ENCODE data around the gene C9orf153.

DNA sequence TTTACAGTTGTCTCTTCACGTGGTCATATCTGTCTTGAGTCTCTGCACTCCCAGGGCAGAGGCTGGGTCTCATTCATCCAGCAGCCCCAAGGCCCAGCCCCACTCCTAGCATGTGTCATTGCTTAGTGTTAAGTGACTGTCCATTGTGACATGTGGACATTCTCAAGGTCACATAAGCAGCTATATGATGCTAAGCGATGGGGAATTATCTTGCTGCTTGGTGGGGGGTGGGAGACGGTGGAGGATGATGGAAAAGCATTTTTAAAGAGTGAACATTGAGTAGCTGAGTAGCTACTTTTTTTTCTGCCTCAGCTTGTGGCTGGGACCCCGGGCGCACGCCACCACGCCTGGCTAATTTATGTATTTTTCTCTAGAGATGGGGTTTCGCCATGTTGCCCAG is at the start of gene C9orf153:
- TF ChIP-seq, protein P1, sequence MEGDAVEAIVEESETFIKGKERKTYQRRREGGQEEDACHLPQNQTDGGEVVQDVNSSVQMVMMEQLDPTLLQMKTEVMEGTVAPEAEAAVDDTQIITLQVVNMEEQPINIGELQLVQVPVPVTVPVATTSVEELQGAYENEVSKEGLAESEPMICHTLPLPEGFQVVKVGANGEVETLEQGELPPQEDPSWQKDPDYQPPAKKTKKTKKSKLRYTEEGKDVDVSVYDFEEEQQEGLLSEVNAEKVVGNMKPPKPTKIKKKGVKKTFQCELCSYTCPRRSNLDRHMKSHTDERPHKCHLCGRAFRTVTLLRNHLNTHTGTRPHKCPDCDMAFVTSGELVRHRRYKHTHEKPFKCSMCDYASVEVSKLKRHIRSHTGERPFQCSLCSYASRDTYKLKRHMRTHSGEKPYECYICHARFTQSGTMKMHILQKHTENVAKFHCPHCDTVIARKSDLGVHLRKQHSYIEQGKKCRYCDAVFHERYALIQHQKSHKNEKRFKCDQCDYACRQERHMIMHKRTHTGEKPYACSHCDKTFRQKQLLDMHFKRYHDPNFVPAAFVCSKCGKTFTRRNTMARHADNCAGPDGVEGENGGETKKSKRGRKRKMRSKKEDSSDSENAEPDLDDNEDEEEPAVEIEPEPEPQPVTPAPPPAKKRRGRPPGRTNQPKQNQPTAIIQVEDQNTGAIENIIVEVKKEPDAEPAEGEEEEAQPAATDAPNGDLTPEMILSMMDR (IDR thresholded peaks at IDR 0.05) = no peak
- TF ChIP-seq POLR2A (IDR thresholded peaks at IDR 0.05) = no peak
- TF ChIP-seq EP300 (IDR thresholded peaks at IDR 0.05) = no peak

All from tibial nerve (tissue), 4 donors.